ENCODE data around the gene SOWAHA.
A peak's percentile ranks its signal among the peaks of the same experiment; 100 is the strongest.

SOWAHA gene

GRCh38 chr5:132825033-132825833 lies 12.1 kb downstream of the SOWAHA start:
- H3K4me3 ChIP-seq (ENCODE audit: control insufficient read depth, low read depth, low read length) = no peak overlapping the region
- TF ChIP-seq, protein P1, sequence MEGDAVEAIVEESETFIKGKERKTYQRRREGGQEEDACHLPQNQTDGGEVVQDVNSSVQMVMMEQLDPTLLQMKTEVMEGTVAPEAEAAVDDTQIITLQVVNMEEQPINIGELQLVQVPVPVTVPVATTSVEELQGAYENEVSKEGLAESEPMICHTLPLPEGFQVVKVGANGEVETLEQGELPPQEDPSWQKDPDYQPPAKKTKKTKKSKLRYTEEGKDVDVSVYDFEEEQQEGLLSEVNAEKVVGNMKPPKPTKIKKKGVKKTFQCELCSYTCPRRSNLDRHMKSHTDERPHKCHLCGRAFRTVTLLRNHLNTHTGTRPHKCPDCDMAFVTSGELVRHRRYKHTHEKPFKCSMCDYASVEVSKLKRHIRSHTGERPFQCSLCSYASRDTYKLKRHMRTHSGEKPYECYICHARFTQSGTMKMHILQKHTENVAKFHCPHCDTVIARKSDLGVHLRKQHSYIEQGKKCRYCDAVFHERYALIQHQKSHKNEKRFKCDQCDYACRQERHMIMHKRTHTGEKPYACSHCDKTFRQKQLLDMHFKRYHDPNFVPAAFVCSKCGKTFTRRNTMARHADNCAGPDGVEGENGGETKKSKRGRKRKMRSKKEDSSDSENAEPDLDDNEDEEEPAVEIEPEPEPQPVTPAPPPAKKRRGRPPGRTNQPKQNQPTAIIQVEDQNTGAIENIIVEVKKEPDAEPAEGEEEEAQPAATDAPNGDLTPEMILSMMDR (IDR thresholded peaks at IDR 0.05; ENCODE audit: control insufficient read depth, insufficient read depth, low read depth, low read length, missing control alignments) = no peak
- DNase-seq (ENCODE audit: low read depth) = no peak

- DNase-seq (ENCODE audit: low read depth) = no peak
- TF ChIP-seq, protein P1 (IDR thresholded peaks at IDR 0.05; ENCODE audit: control insufficient read depth, insufficient read depth, low read depth, low read length, missing control alignments) = no peak
- no peak overlapping the region for H3K4me3 ChIP-seq (ENCODE audit: control insufficient read depth, low read depth, low read length)
Measured at GRCh38 chr5:132825834-132826391, 12.8 kb downstream of the SOWAHA start.

DNA sequence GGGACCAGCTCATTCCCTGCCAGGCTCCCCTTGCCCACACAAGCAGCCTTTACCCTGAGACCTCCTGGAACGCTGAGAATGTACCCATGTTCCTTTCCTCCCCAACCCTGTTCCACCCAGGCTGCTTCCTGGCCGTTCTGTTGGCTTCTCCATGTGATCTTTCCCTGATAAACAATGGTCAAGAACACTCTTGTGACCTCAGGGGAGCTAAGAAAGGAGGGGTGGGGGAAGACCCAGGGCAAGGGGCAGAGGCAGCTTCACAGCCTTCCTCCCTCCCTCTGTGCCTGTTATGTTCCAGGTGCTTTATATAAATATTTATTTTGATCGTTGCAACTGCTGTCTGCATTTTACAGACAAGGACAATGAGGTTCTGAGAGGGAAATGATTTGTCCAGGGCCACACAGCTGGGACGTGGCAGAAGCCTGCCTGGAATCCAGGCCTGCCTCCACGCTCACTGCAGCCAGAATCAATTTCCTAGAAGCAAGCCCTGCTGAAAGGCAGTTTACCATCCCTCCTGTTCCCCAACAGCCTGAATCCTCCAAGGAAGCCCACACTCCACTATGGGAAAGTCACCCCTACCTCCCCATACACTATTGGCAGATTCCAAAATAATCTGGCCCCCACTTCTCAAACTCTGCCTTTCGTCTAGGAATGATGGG lies 13.5 kb downstream of the SOWAHA start:
- TF ChIP-seq, protein P1 (IDR thresholded peaks at IDR 0.05; ENCODE audit: control insufficient read depth, insufficient read depth, low read depth, low read length, missing control alignments) = no peak
- no peak for DNase-seq (ENCODE audit: low read depth)
- H3K4me3 ChIP-seq (ENCODE audit: control insufficient read depth, low read depth, low read length) = no peak overlapping the region

- DNase-seq (ENCODE audit: low read depth) = no peak
Measured at GRCh38 chr5:132827943-132828673, 15.0 kb downstream of the SOWAHA start.

DNA sequence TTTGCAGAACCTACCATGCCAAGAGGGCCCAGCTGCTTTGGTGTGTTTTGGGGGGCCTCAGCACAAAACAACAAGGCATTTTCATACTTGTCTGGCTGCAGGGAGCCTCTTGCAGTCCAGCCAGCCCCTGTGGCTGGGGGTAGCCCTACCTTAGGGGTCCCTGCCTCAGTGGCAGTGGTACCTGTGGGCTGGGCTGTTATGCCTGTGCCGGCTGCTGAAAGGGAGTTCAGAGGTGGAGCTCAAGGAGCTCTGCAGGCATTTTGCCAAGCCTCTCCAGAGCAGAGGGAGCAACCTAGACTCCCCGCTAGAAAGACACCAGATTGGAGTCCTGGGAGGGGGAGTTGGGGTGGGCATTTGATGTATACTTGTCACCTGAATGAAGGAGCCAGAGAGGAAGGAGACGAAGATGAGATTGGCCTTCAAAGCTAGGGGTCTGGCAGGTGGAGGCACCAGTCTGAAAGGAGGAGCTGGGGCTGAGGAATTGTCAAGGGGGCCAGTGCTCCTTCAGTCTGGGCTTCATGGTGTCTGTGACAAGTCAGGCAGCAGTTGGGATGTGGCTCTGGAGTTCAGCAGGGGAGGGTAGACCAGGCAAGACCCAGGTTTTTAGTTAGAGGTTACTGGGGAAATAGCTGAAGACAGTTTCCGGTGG lies 15.9 kb downstream of the SOWAHA start:
- no peak for DNase-seq (ENCODE audit: low read depth)
- TF ChIP-seq, protein P1 (IDR thresholded peaks at IDR 0.05; ENCODE audit: control insufficient read depth, insufficient read depth, low read depth, low read length, missing control alignments) = no peak
- peak overlapping the region; percentile 71 for H3K4me3 ChIP-seq (ENCODE audit: control insufficient read depth, low read depth, low read length)

More at GRCh38 chr5:132827943-132828673, 15.0 kb downstream of the SOWAHA start:
- TF ChIP-seq, protein P1 (IDR thresholded peaks at IDR 0.05; ENCODE audit: control insufficient read depth, insufficient read depth, low read depth, low read length, missing control alignments) = no peak
- no peak overlapping the region for H3K4me3 ChIP-seq (ENCODE audit: control insufficient read depth, low read depth, low read length)

Measured in AG09309 (cell line).